ENCODE measurements around the gene MN1. TPM values are rescaled to one million over a fixed set of nuclear protein-coding genes. Genes with fewer than 3 reads are reported as not detected.

Gene MN1
- total and polyA plus RNA-seq, 2 donors (not counting 1 experiment from before 2014, with no cell fraction given), result 2.8 to 7.4 TPM

- Histone ChIP-seq H3K4me2 (ENCODE audit: extremely low read depth, insufficient read depth, low read length) (no peak overlapping the region), H3K27me3 (ENCODE audit: control insufficient read depth, insufficient read depth, low read length) (no peaks in the 10 kb centered on the region), H3K79me2 (ENCODE audit: control insufficient read depth, insufficient read depth, low read length) (no peaks in the 10 kb centered on the region), H3K4me1 (ENCODE audit: control insufficient read depth, extremely low read depth, insufficient read depth, low read length) (no peaks in the 10 kb centered on the region), H3K9ac (ENCODE audit: insufficient read depth, low read length) (no peak overlapping the region), H2AFZ (ENCODE audit: low read length) (no peak overlapping the region), H4K20me1 (ENCODE audit: control insufficient read depth, extremely low read depth, insufficient read depth, low read length) (no peaks in the 10 kb centered on the region), H3K4me3 (replicated peaks in 1 of 4; ENCODE audit: control extremely low read depth in 1 of 4, insufficient read depth in 1 of 4, low read depth in 3 of 4, low read length in 4 of 4) (no peak overlapping the region), H3K27ac (ENCODE audit: insufficient read depth, low read length) (peak overlapping the region; percentile 39), H3K36me3 (ENCODE audit: control insufficient read depth, insufficient read depth, low read length) (peaks cover 3% of the 10 kb centered on the region), H3K9me3 (ENCODE audit: control insufficient read depth, insufficient read depth, low read depth, low read length) (no peaks in the 10 kb centered on the region)
- no peak for DNase-seq (ENCODE audit: low read depth in 2 of 2)
- TF ChIP-seq CTCF (conservative IDR thresholded peaks at IDR 0.05 in 1 of 2, IDR thresholded peaks at IDR 0.05 in 1 of 2; ENCODE audit: low read depth in 1 of 2, low read length in 2 of 2) (no peak), EZH2 (IDR thresholded peaks at IDR 0.05; ENCODE audit: low read length, missing control alignments) (no peak)
These were observed 41.3 kb upstream of the MN1 start for GRCh38 chr22:27842669-27843431.

- H3K27ac ChIP-seq (ENCODE audit: insufficient read depth, low read length), result no peak overlapping the region
These were observed 40.6 kb upstream of the MN1 start for GRCh38 chr22:27842201-27842600.

GRCh38 chr22:27840436-27840835 is 38.9 kb upstream of the MN1 start:
- Histone ChIP-seq H3K36me3 (ENCODE audit: control insufficient read depth, insufficient read depth, low read length) (no peaks in the 10 kb centered on the region), H3K9ac (ENCODE audit: insufficient read depth, low read length) (no peak overlapping the region), H3K27me3 (ENCODE audit: control insufficient read depth, insufficient read depth, low read length) (no peaks in the 10 kb centered on the region), H4K20me1 (ENCODE audit: control insufficient read depth, extremely low read depth, insufficient read depth, low read length) (no peaks in the 10 kb centered on the region), H3K4me3 (replicated peaks in 1 of 4; ENCODE audit: control extremely low read depth in 1 of 4, insufficient read depth in 1 of 4, low read depth in 3 of 4, low read length in 4 of 4) (no peak overlapping the region), H3K27ac (ENCODE audit: insufficient read depth, low read length) (no peak overlapping the region), H3K79me2 (ENCODE audit: control insufficient read depth, insufficient read depth, low read length) (no peaks in the 10 kb centered on the region), H3K9me3 (ENCODE audit: control insufficient read depth, insufficient read depth, low read depth, low read length) (no peaks in the 10 kb centered on the region), H3K4me2 (ENCODE audit: extremely low read depth, insufficient read depth, low read length) (no peak overlapping the region), H3K4me1 (ENCODE audit: control insufficient read depth, extremely low read depth, insufficient read depth, low read length) (peaks cover 4% of the 10 kb centered on the region), H2AFZ (ENCODE audit: low read length) (no peak overlapping the region)
- no peak for DNase-seq (ENCODE audit: low read depth in 2 of 2)
- TF ChIP-seq EZH2 (IDR thresholded peaks at IDR 0.05; ENCODE audit: low read length, missing control alignments), result no peak
- TF ChIP-seq CTCF (conservative IDR thresholded peaks at IDR 0.05 in 1 of 2, IDR thresholded peaks at IDR 0.05 in 1 of 2; ENCODE audit: low read depth in 1 of 2, low read length in 2 of 2), result no peak

More at GRCh38 chr22:27842201-27842600, 40.6 kb upstream of the MN1 start:
- no peaks in the 10 kb centered on the region for H3K27me3 ChIP-seq (ENCODE audit: control insufficient read depth, insufficient read depth, low read length)
- H3K36me3 ChIP-seq (ENCODE audit: control insufficient read depth, insufficient read depth, low read length), result peaks cover 3% of the 10 kb centered on the region
- no peak overlapping the region for H2AFZ ChIP-seq (ENCODE audit: low read length)
- no peaks in the 10 kb centered on the region for H3K79me2 ChIP-seq (ENCODE audit: control insufficient read depth, insufficient read depth, low read length)
- H3K4me2 ChIP-seq (ENCODE audit: extremely low read depth, insufficient read depth, low read length), result no peak overlapping the region
- DNase-seq (ENCODE audit: low read depth in 2 of 2), result no peak
- H3K9ac ChIP-seq (ENCODE audit: insufficient read depth, low read length), result no peak overlapping the region
- no peaks in the 10 kb centered on the region for H3K9me3 ChIP-seq (ENCODE audit: control insufficient read depth, insufficient read depth, low read depth, low read length)
- no peak overlapping the region for H3K4me3 ChIP-seq (replicated peaks in 1 of 4; ENCODE audit: control extremely low read depth in 1 of 4, insufficient read depth in 1 of 4, low read depth in 3 of 4, low read length in 4 of 4)
- TF ChIP-seq EZH2 (IDR thresholded peaks at IDR 0.05; ENCODE audit: low read length, missing control alignments) (no peak), CTCF (conservative IDR thresholded peaks at IDR 0.05 in 1 of 2, IDR thresholded peaks at IDR 0.05 in 1 of 2; ENCODE audit: low read depth in 1 of 2, low read length in 2 of 2) (no peak)
- no peaks in the 10 kb centered on the region for H4K20me1 ChIP-seq (ENCODE audit: control insufficient read depth, extremely low read depth, insufficient read depth, low read length)
- no peaks in the 10 kb centered on the region for H3K4me1 ChIP-seq (ENCODE audit: control insufficient read depth, extremely low read depth, insufficient read depth, low read length)
